ENCODE results near the gene ZNF121. TPM values are rescaled to one million over a fixed set of nuclear protein-coding genes. Genes with fewer than 3 reads are reported as not detected.
"Not testable (repeated sequence)": the region's sequence is repeated elsewhere in the genome, so short reads cannot be mapped to it uniquely, and the experiment has no call there.

The ZNF121 gene
- total RNA-seq, 1 donor from 2014 or later, result 18.0 TPM

- Histone ChIP-seq H3K4me3 (no peak overlapping the region), H3K36me3 (peaks cover 88% of the 10 kb centered on the region), H3K27ac (replicated peaks) (no peak overlapping the region), H3K27me3 (ENCODE audit: low read depth) (no peaks in the 10 kb centered on the region), H3K9me3 (replicated peaks) (peaks cover 38% of the 10 kb centered on the region), H3K4me1 (peaks cover 14% of the 10 kb centered on the region)
- intact Hi-C loops (cut with micrococcal nuclease), result no loop called here
- no peak for TF ChIP-seq CTCF (IDR thresholded peaks at IDR 0.05; ENCODE audit: borderline replicate concordance)
- DNase-seq, result no peak
Measured at GRCh38 chr19:9615844-9616243, 31.5 kb upstream of the ZNF121 start.

GRCh38 chr19:9610484-9611113 is 26.3 kb upstream of the ZNF121 start:
- H3K9me3 ChIP-seq (replicated peaks), result peaks cover 89% of the 10 kb centered on the region
- H3K27me3 ChIP-seq (ENCODE audit: low read depth), result no peaks in the 10 kb centered on the region
- H3K4me3 ChIP-seq, result no peak overlapping the region
- intact Hi-C loops (cut with micrococcal nuclease), result no loop called here
- H3K4me1 ChIP-seq, result no peaks in the 10 kb centered on the region
- DNase-seq, result no peak
- H3K36me3 ChIP-seq, result peaks cover 76% of the 10 kb centered on the region
- H3K27ac ChIP-seq (replicated peaks), result no peak overlapping the region
- no peak for TF ChIP-seq CTCF (IDR thresholded peaks at IDR 0.05; ENCODE audit: borderline replicate concordance)

- H3K9me3 ChIP-seq (replicated peaks), result peaks cover 91% of the 10 kb centered on the region
Measured at GRCh38 chr19:9608912-9609311, 24.6 kb upstream of the ZNF121 start.

GRCh38 chr19:9597027-9597426 is 12.7 kb upstream of the ZNF121 start:
- intact Hi-C loops (cut with micrococcal nuclease), result no loop called here
- Histone ChIP-seq H3K9me3 (replicated peaks) (peaks cover 17% of the 10 kb centered on the region), H3K4me3 (no peak overlapping the region), H3K27me3 (ENCODE audit: low read depth) (peaks cover 16% of the 10 kb centered on the region), H3K36me3 (no peaks in the 10 kb centered on the region), H3K4me1 (no peaks in the 10 kb centered on the region), H3K27ac (replicated peaks) (no peak overlapping the region)
- TF ChIP-seq CTCF (IDR thresholded peaks at IDR 0.05; ENCODE audit: borderline replicate concordance), result no peak
- no peak for DNase-seq

More at GRCh38 chr19:9608912-9609311, 24.6 kb upstream of the ZNF121 start:
- H3K36me3 ChIP-seq, result peaks cover 59% of the 10 kb centered on the region
- no peak for DNase-seq
- no peak for TF ChIP-seq CTCF (IDR thresholded peaks at IDR 0.05; ENCODE audit: borderline replicate concordance)
- intact Hi-C loops (cut with micrococcal nuclease), result no loop called here
- no peaks in the 10 kb centered on the region for H3K27me3 ChIP-seq (ENCODE audit: low read depth)
- H3K27ac ChIP-seq (replicated peaks), result no peak overlapping the region
- H3K4me1 ChIP-seq, result no peaks in the 10 kb centered on the region
- H3K4me3 ChIP-seq, result no peak overlapping the region

GRCh38 chr19:9586764-9587163 is 2.5 kb upstream of the ZNF121 start:
- Histone ChIP-seq H3K27me3 (ENCODE audit: low read depth) (peaks cover 29% of the 10 kb centered on the region), H3K4me3 (no peak overlapping the region), H3K9me3 (replicated peaks) (no peaks in the 10 kb centered on the region), H3K27ac (replicated peaks) (no peak overlapping the region), H3K4me1 (peaks cover 32% of the 10 kb centered on the region), H3K36me3 (peaks cover 1% of the 10 kb centered on the region)
- peak; percentile 73 for TF ChIP-seq CTCF (IDR thresholded peaks at IDR 0.05; ENCODE audit: borderline replicate concordance)
- peak; percentile 28 for DNase-seq
- intact Hi-C loops (cut with micrococcal nuclease), result no loop called here

GRCh38 chr19:9582081-9582725 is 2.1 kb downstream of the ZNF121 start:
- intact Hi-C loops (cut with micrococcal nuclease); H3K4me3 ChIP-seq; H3K27me3 ChIP-seq (ENCODE audit: low read depth); DNase-seq: not testable (repeated sequence)
- peaks cover 28% of the 10 kb centered on the region for H3K36me3 ChIP-seq
- H3K27ac ChIP-seq (replicated peaks), result peak overlapping the region; percentile 39
- H3K4me1 ChIP-seq, result peaks cover 42% of the 10 kb centered on the region
- peaks cover 34% of the 10 kb centered on the region for H3K9me3 ChIP-seq (replicated peaks)
